SK-N-SH treated with all-trans-retinoic acid at 6 μM for 48 hours (cell line): ENCODE results near the gene SP140L.
"Not testable (repeated sequence)": the region's sequence is repeated elsewhere in the genome, so short reads cannot be mapped to it uniquely, and the experiment has no call there.

ENCODE experiments used
- ISL1 ChIP-seq: fragments of 250-450 bp; sonication (Bioruptor Pico); IDR thresholded peaks from 2 replicates; pipeline ENCODE4 v2.1.2; 2022; ENCODE audit warnings: mild to moderate bottlenecking, moderate library complexity
- ZFP3 ChIP-seq: fragments of 250-450 bp; sonication (Bioruptor Pico); IDR thresholded peaks from 2 replicates; pipeline ENCODE4 v1.5.0; 2020; ENCODE audit warnings: mild to moderate bottlenecking, moderate library complexity
- ZFP30 ChIP-seq: fragments of 450-650 bp; formaldehyde crosslinking; IDR thresholded peaks from 2 replicates; pipeline ENCODE4 v1.5.0; 2022; ENCODE audit warnings: mild to moderate bottlenecking, moderate library complexity
- ZNF8 ChIP-seq: fragments of 450-650 bp; formaldehyde crosslinking; IDR thresholded peaks from 2 replicates; pipeline ENCODE4 v1.5.0; 2020; ENCODE audit warnings: mild to moderate bottlenecking, moderate library complexity
- TF ChIP-seq, protein P1 (sequence below): fragments of 250-450 bp; sonication (Bioruptor Pico); IDR thresholded peaks from 2 replicates; pipeline ENCODE4 v1.8.0; 2020; ENCODE audit warnings: mild to moderate bottlenecking, moderate library complexity, borderline replicate concordance

DNA sequence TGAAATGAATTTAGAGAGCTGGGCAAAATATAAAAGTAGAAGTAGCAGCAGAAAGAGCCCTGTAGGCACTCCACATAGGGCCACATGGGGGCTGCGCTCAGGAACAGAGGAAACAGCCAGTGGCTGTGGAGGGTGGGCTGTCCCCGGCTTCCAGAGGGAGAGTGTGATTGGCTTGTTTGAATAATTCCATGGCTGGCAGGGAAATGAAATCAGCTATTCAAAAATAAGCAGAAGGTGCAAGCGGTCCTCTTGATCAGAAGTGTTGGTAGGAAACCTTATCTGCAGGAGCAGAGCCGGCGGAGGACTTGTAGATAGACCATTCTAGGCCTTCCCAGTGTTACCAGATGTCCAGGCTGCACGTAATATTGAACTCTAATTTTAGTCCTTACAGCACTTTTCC lies 71.7 kb downstream of the SP140L start:
- TF ChIP-seq ZNF8 (CRISPR knock-in tag); ZFP30; ZFP3 (CRISPR knock-in tag); ISL1 (CRISPR knock-in tag): not testable (repeated sequence)
- TF ChIP-seq, protein P1, sequence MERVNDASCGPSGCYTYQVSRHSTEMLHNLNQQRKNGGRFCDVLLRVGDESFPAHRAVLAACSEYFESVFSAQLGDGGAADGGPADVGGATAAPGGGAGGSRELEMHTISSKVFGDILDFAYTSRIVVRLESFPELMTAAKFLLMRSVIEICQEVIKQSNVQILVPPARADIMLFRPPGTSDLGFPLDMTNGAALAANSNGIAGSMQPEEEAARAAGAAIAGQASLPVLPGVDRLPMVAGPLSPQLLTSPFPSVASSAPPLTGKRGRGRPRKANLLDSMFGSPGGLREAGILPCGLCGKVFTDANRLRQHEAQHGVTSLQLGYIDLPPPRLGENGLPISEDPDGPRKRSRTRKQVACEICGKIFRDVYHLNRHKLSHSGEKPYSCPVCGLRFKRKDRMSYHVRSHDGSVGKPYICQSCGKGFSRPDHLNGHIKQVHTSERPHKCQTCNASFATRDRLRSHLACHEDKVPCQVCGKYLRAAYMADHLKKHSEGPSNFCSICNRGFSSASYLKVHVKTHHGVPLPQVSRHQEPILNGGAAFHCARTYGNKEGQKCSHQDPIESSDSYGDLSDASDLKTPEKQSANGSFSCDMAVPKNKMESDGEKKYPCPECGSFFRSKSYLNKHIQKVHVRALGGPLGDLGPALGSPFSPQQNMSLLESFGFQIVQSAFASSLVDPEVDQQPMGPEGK = not testable (repeated sequence)
